ENCODE data around the gene PSMB8.
"Not testable (repeated sequence)": the region's sequence is repeated elsewhere in the genome, so short reads cannot be mapped to it uniquely, and the experiment has no call there.

The PSMB8 gene

DNA sequence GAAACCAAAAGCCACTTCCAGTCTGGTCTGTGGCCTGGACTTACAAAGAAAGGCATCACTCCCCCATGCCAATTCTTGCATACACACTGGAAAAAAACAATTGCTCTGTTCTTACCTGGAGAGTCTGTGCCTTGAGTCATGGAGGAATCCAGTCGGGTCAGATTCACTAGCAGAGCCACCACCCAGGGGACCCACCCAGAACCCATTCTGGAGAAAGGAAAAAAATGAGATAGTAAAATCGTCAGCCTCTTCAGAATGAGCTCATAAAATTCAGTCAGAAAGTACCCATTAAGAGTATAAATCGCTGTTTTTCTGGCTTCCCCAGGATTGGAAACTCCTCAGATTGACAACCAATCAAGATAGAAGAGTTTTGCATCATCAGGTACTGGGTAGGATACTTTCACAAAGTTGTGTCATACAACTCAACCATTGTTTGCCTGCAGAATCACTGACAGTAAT is 27.1 kb downstream of the PSMB8 start, which contains the start of gene HLA-DOB:
Gene HLA-DOB (minus strand): TSS at position 257 of the 459 bp plus-strand sequence. CDS start 51 bp downstream, at position 206.
- no peak within 1 kb of the TSS for H3K4me3 ChIP-seq (ENCODE audit: low read depth, low read length)
- TF ChIP-seq CTCF (conservative IDR thresholded peaks at IDR 0.05; ENCODE audit: low read depth, low read length): no peak
- DNase-seq (ENCODE audit: low read depth): peak; percentile 64

- no peak for DNase-seq (ENCODE audit: low read depth)
- H3K4me3 ChIP-seq (ENCODE audit: low read depth, low read length): no peak overlapping the region
- no peak for TF ChIP-seq CTCF (conservative IDR thresholded peaks at IDR 0.05; ENCODE audit: low read depth, low read length)
These were observed 27.9 kb downstream of the PSMB8 start for GRCh38 chr6:32815996-32816395.

DNA sequence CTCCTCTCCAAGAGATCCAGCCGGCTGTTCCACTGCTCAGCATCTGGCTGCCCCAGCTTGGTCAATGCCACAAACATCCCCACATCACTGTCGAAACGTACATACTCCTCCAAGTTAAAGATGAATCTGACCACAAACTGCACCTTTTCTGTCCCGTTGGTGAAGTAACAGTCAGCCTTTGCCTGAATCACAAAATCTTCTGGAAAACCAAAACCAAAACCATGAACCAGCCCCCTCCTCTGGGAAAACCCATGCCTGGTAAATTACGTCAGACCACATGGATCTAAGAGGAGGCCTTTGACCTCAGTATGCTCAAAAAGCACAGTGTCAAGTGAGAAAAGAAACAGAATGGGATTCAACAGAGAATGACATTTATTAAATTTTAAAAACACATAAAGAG is 28.7 kb downstream of the PSMB8 start:
- H3K4me3 ChIP-seq (ENCODE audit: low read depth, low read length): no peak overlapping the region
- TF ChIP-seq CTCF (conservative IDR thresholded peaks at IDR 0.05; ENCODE audit: low read depth, low read length): no peak
- DNase-seq (ENCODE audit: low read depth): peak; percentile 45

- no peak for TF ChIP-seq CTCF (conservative IDR thresholded peaks at IDR 0.05; ENCODE audit: low read depth, low read length)
These were observed 29.7 kb downstream of the PSMB8 start for GRCh38 chr6:32814145-32814544.

DNA sequence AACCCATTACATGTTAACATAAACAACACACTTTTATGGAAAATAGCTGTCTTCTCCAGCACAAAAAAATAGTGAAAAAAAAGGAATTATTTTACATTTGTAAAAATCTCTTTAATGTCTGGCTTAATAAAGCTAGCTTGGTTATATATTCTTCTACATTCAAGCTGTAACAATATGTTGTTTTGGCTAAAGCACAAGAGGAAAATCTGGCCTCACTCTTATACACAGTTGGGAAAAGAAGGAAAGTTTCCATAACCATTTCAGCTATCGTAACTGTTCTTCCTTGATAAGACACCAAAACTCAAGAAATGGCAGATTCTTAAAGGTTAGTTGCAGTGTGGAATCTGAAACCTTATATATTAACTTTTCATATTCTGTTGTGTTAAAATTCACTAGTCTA is 34.7 kb downstream of the PSMB8 start:
- TF ChIP-seq CTCF (conservative IDR thresholded peaks at IDR 0.05; ENCODE audit: low read depth, low read length): no peak
- no peak for DNase-seq (ENCODE audit: low read depth)
- H3K4me3 ChIP-seq (ENCODE audit: low read depth, low read length): no peak overlapping the region

More at GRCh38 chr6:32814145-32814544, 29.7 kb downstream of the PSMB8 start:
- H3K4me3 ChIP-seq (ENCODE audit: low read depth, low read length): no peak overlapping the region
- no peak for DNase-seq (ENCODE audit: low read depth)

DNA sequence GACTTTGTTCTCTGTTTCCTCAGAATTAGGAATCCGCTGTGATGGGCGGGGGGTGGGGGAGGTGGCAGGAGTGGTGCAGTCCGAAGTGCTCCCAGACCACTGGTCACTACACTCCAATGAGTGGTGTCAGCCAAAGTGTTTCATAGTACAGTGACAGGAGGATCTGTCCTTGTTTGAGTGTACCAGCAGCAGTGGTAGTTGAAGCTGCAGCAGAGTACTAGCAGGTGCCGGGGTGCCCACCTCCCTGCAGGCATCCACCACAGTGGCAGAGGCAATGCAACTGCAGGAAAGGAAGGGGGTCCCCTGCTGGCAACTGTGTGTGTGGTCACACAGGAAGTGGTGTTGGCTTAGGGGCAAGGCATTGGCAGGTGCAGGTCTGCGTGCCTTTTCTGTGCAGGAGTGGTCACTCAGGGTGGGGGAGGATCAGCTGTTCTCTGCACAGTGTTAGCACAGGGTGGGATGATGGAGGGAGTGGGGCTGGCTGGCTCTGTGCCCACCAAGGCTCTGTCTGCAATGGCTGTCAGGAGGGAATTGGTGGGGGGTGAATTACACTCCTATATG is 36.7 kb downstream of the PSMB8 start:
- TF ChIP-seq CTCF (conservative IDR thresholded peaks at IDR 0.05; ENCODE audit: low read depth, low read length): no peak
- no peak for DNase-seq (ENCODE audit: low read depth)
- H3K4me3 ChIP-seq (ENCODE audit: low read depth, low read length): no peak overlapping the region

DNA sequence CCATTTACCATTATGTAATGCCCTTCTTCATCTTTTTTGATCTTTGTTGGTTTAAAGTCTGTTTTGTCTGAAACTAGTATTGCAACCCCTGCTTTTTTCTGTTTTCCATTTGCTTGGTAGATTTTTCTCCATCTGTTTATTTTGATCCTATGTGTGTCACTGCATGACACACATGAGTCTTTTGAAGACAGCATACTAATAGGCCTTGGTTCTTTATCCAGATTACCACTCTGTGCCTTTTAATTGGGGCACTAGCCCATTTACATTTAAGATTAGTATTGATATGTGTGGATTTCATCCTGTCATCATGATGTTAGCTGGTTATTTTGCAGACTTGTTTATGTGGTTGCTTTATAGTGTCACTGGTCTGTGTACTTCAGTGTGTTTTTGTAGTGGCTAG is 38.4 kb downstream of the PSMB8 start:
- H3K4me3 ChIP-seq (ENCODE audit: low read depth, low read length); DNase-seq (ENCODE audit: low read depth): not testable (repeated sequence)
